NK-92 (cell line): Measurements from ENCODE around the gene BPTF.
"Not testable (repeated sequence)": the region's sequence is repeated elsewhere in the genome, so short reads cannot be mapped to it uniquely, and the experiment has no call there.

Source experiments
- DNase-seq: peaks from one replicate; lab custom pipeline; 2025; ENCODE audit not compliant: unreplicated experiment; lab: John Stamatoyannopoulos, UW

BPTF gene

DNA sequence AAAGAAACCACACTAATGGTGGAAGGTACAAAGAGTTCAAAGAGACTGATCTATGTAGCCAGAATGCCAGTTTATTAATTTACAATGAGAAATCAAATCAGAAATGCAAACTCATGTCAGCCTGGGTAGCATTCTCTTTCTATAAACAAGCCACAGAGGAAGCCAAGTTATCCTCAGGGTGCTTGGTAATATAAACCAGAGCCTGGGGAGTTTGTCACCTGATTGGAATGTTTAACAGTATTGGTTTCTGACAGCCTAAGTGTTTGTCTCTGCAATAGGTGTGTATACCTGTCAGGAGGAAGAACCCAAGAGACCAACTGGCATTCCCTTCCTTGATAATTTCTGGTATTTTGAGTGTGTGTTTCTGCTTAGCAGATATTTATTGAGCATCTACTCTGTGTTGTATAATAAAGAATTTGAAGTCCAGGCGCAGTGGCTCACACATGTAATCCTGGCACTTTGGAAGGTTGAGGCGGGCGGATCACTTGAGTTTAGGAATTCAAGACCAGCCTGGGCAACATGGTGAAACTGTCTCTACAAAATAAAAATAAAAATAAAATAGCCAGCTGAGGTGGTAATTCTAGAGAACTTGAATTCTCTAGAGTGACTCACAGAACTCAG lies 174.1 kb downstream of the BPTF start:
- DNase-seq, result no peak

DNA sequence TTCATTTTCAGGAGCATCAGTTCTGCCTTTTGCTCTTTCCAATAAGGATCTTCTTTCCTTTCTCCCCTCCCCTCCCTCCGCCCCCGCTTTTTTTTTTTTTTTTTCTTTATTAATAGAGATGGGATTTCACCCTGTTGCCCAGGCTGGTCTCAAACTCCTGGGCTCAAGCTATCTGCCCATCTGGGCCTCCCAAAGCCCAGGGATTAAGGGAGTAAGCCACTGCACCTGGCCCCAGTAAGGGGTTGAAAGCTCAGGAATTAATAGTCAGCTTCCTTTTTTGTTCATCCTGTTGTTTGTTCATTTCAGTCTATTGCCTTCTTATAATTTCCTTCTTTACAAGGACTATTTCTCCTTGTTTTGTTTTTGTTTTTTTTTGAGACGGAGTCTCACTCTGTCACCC lies 178.9 kb downstream of the BPTF start:
- no peak for DNase-seq

DNA sequence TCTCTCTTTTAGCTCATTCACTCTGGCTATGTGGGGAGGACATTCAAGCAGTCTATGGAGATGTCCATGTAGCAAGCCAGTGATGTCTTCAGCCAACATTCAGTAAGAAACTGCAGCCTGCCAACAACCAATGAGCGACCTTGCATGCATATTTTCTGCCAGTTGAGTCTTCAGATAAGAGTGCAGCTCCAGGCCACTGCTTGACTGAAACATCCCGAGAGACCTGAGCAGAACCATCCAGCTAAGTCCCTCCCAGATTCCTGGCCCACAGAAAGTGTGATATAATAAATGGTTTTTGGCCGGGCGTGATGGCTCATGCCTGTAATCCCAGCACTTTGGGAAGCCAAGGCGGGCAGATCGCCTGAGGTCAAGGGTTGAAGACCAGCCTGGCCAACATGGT lies 181.5 kb downstream of the BPTF start:
- DNase-seq, result no peak

DNA sequence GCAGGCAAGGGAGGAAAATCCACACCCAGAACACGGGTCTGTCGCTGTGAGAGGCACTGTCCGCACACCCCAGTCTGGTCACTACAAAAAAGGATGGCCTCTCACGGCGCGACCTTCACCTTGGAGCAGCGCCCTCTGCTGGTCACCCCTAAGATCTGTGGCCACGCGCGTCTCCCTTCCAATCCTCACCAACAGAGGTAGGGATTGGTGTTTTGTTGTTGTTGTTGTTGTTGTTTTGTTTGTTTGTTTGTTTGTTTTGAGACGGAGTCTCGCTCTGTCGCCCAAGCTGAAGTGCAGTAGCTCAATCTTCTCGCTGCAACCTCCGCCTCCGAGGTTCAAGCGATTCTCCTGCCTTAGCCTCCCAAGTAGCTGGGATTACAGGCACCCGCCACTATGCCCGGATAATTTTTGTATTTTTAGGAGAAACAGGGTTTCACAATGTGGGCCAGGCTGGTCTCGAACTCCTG lies 185.9 kb downstream of the BPTF start:
- no peak for DNase-seq

DNA sequence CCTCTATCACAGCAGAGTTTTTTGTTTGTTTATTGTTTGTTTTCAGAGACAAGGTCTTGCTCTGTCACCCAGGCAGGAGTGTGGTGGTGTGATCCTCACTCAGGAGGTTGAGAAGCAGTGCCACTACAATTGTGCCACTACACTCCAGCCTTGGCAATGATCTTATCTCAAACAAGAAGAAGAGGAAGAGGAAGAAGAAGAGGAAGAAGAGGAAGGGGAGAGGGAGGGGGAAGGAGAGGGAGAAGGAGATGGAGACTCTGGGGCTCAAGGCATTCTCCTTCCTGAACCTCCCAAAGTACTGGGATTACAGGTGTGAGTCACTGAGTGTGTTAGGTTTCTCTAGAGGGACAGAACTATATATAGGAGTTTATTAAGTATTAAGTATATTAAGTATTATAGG lies 188.1 kb downstream of the BPTF start:
- no peak for DNase-seq

DNA sequence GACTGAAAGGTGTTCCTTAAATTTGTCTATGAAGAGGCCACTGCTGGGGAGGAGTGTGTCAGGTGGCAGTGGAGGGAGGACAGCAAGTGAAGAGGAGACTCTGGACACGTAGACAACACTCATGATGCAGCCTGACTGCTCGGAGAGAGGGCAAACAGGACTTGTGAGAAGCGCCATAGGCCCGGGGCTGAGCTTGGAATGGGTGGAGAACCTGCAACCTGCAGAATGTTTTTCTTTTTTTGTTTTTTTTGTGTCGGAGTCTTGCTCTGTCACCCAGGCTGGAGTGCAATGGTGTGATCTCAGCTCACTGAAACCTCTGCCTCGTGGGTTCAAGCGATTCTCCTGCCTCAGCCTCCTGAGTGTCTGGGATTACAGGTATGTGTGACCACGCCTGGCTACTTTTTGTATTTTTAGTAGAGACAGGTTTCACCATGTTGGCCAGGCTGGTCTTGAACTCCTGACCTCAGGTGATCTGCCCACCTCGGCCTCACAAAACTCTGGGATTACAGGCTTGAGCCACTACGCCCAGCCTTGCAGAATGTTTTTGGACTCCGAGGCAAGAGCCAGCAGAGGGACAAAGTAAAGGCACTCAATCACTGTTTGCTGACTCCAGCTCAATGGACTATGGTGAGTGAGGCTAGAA lies 189.9 kb downstream of the BPTF start:
- DNase-seq, result no peak

DNA sequence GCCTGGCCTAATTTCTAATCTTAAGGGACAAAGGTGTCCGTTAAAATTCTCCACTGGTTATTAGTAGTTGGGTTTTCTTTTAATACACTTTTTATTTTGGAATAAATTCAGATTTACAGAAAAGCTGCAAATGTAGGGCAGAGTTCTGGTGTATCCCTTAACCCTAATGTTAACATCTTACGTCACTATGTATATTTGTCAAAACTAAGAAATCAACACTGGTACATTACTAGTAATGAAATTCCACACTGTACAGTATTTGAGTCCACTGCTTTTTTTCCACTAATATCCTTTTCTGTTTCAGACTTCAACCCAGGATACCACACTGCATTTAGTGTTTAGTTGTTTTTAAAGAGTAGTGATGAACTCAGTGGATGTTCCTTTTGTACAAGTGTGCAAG lies 191.5 kb downstream of the BPTF start:
- no peak for DNase-seq

DNA sequence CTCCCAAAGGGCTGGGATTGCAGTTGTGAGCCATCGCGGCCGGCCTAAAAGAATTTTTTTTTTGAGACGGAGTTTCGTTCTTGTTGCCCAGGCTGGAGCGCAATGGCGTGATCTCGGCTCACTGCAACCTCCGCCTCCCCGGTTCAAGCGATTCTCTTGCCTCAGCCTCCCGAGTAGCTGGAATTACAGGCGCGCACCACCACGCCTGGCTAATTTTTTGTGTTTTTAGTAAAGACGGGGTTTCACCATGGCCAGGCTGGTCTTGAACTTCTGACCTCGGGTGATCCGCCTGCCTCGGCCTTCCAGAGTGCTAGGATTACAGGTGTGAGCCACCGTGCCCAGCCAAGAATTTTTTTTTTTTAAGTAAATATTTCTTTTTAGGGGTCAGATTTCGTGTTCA lies 193.2 kb downstream of the BPTF start:
- not testable (repeated sequence) for DNase-seq

DNA sequence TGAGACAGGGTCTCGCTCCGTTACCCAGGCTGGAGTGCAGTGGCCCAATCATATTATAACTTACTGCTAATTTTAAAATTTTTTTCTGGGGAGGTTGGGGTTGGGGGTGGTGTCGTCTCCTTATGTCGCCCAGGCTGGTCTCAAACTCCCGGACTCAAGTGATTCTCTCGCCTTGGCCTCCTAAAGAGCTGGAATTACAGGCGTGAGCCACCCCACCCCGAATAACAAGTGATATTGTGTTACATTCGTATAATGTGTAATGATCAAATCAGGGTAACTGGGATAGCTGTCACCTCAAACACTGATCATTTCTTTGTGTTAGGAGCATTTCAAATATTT lies 194.0 kb downstream of the BPTF start:
- no peak for DNase-seq

DNA sequence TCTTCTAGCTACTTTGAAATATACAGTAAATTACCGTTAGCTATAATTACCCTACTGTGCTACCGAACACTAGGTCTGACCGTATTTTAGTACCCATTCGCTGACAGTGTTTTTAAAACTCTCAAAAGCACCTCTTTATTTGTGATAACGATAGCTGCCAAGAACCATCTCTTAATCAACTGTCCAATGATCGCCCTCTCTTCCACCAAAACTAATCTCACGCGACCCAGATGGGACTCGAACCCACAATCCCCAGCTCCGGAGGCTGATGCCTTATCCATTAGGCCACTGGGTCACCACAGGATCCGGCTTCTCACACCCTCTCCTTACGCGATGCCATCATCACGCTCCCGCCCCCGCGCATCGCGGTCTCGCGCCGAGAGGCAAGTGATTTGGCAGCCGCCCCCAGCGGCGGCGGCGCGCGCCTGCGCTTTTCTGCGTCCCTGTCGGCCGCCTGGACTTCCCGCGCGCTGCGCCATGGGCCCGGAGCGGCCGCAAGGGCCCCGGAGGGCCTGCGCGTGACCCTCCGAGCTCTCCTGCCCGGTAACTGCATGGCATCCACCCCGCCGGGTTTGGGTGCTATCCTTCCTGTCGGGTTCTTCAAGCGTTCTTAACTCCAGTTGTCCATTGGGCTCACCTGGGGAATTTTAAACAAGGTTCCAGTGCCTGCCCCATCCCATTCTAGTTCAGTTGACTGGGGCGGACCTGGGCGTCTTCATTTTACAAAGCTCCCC lies 194.5 kb downstream of the BPTF start:
- peak; percentile 42 for DNase-seq

DNA sequence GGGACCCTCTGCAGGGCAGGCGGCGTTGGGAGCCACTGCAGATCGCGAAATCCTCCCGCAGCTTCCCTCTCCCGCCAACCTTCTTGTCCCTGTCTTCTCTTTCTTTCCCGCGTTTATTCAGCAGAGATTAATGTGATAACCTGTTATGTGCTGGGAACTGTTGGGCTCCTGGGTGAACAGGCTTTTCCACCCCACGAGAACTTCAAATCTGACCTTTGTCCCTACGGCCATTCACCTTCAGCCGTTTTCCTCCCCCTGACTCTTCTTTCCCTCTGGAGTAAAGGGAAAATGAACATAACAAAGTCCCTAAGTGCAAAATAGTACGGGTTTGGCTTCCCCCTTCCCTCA lies 195.1 kb downstream of the BPTF start:
- no peak for DNase-seq

DNA sequence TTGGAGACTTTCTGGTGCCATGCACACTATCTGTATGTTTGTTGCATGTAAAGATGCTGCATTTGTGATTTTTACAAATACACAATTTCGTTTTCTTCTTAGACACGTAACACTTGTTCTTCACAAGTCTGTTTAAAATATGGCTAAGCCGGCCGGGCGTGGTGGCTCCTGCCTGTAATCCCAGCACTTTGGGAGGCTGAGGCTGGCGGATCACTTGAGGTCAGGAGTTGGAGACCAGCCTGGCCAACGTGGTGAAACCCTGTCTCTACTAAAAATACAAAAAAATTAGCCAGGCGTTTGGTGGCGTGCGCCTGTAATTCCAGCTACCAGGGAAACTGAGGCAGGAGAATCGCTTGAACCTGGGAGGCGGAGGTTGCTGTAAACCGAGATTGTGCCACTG lies 195.5 kb downstream of the BPTF start:
- not testable (repeated sequence) for DNase-seq

DNA sequence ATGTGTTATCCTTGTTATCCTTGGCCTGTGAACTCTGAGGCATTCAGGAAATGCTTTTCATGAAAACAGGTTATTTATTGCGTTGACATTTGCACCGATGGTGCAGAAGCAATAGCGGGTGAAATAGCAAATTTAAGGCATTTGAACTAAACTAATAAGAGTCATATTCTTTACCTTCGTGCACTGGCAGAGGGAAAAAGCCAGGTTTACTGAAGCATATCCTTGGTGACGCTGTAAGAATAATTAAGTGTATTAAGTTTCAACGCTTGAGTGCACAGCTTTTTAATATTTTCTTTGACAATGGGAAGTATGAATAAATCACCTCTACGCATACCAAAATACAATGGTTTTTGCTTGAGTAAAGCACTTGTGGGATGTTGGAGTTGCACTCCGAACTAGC lies 196.7 kb downstream of the BPTF start:
- no peak for DNase-seq

DNA sequence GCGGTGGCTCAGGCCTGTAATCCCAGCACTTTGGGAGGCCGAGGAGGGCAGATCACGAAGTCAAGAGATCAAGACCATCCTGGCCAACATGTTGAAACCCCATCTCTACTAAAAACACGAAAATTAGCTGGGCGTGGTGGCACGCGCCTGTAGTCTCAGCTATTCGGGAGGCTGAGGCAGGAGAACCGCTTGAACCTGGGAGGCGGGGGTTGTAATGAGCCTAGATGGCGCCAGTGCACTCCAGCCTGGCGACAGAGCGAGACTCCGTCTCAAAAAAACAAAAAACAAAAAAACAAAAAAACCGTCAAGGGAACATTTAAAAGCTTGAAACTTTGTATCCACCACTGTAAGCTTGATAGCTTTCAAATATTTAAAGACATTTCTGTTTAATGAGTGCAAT lies 197.2 kb downstream of the BPTF start:
- not testable (repeated sequence) for DNase-seq

DNA sequence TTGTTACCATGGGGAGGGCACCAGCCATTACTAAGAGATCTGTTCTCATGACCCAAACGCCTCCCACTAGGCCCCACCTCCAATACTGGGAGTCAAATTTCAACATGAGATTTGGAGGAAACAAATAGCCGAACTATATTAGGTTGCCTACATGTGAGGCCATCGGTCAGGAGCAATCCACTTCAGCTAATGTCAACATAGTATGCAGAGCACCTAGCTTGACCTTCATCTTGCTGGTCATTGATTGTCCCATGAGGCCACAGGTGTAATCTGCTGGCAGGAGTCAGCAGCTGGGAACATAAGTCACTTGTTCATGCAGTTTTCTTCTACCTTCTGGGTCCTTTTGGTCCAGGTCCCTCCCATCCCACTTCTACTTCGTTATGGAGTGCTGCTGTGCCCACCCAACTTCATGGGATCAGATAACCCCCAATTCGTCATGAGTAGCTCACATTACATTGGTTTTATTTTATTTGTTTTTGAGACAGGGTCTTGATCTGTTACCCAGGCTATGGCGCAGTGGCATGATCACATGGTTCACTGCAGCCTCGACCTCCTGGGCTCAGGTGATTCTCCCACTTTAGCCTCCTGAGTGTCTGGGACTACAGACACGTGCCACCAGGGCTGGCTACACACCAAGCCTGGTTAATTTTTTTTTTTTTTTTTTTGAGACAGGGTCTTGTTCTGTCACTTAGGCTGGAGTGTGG lies 204.4 kb downstream of the BPTF start:
- no peak for DNase-seq
